A549 (cell line): ENCODE results near the gene FRRS1L. TPM values are rescaled to one million over a fixed set of nuclear protein-coding genes. Genes with fewer than 3 reads are reported as not detected.

Experiments used
- ATAC-seq, 2 experiments: fragments of 200-7000 bp in 1 of 2; fragments of >200 bp in 1 of 2; cut with Nextera tagmentation in 1 of 2; cut with Tn5 transposase in 1 of 2; 3 replicates each; pipeline versions ENCODE4 v1.8.0 to v1.9.1; 2018 to 2020; ENCODE audit warnings: mild to moderate bottlenecking in 1 of 2, moderate library complexity in 1 of 2
- CTCF ChIA-PET: fragments of 300-600 bp; sonication (Branson Sonifier 250); formaldehyde crosslinking; extraction: SDS; loops from one replicate; lab custom pipeline; 2021; ENCODE audit warnings: antibody characterized with exemption, inconsistent platforms; lab: Yijun Ruan, JAX
- POLR2A ChIA-PET: fragments of 350-600 bp; formaldehyde crosslinking; extraction: SDS; loops from one replicate; lab custom pipeline; 2021; ENCODE audit warnings: antibody characterized with exemption, inconsistent platforms; lab: Yijun Ruan, JAX
- DNase-seq, 2 experiments: peaks; one replicate each; pipeline versions ENCODE4 v3.0.0 to v3.0.0-alpha.2; 2011 to 2016; ENCODE audit warnings: low read depth in 1 of 2, low spot score in 1 of 2
- FAIRE-seq: peaks from 2 replicates; lab custom pipeline; 2011; peaks lifted over from hg19 to GRCh38; lab: Jason Lieb, UNC
- H3K27ac ChIP-seq, 2 experiments: fragments of >200 bp; sonication (Bioruptor Twin); formaldehyde crosslinking; 3 replicates each; pipeline ENCODE4 v1.5.1; 2016 to 2017
- H3K4me1 ChIP-seq: fragments of >200 bp; sonication (Bioruptor Twin); formaldehyde crosslinking; 3 replicates; pipeline ENCODE4 v1.6.1; 2016
- H3K4me2 ChIP-seq: fragments of >200 bp; sonication (Bioruptor Twin); formaldehyde crosslinking; 3 replicates; pipeline ENCODE4 v1.6.1; 2016
- H3K4me3 ChIP-seq: fragments of >200 bp; sonication (Bioruptor Twin); formaldehyde crosslinking; 3 replicates; pipeline ENCODE4 v1.5.1; 2016
- H3K9me3 ChIP-seq: fragments of >200 bp; sonication (Bioruptor Twin); formaldehyde crosslinking; 3 replicates; pipeline ENCODE4 v1.6.1; 2016
- CHD4 ChIP-seq: fragments of 200-600 bp; sonication (generic); IDR thresholded peaks from 2 replicates; pipeline ENCODE4 v1.6.1; 2016; ENCODE audit warnings: antibody characterized with exemption, mild to moderate bottlenecking, borderline replicate concordance
- FOSL2 ChIP-seq, 2 experiments: fragments of 450-650 bp in 1 of 2; fragments of >200 bp in 1 of 2; sonication (Bioruptor Twin) in 1 of 2; formaldehyde crosslinking; IDR thresholded peaks; 2 replicates each; pipeline versions ENCODE4 v1.5.0 to v1.6.1; 2016 to 2020; ENCODE audit warnings: mild to moderate bottlenecking in 1 of 2, moderate library complexity in 1 of 2
- HDAC2 ChIP-seq: fragments of 200-600 bp; sonication (generic); IDR thresholded peaks from 2 replicates; pipeline ENCODE4 v1.6.1; 2016
- JUN ChIP-seq, 2 experiments: fragments of >200 bp; sonication (Bioruptor Twin); formaldehyde crosslinking; IDR thresholded peaks; 2 replicates in 1 of 2; 3 replicates in 1 of 2; pipeline ENCODE4 v1.6.1; 2016 to 2017
- KDM1A ChIP-seq: fragments of 200-600 bp; sonication (generic); IDR thresholded peaks from 2 replicates; pipeline ENCODE4 v1.6.1; 2016; ENCODE audit warnings: low read depth, mild to moderate bottlenecking
- MYC ChIP-seq: IDR thresholded peaks from 2 replicates; pipeline ENCODE4 v1.6.1; 2012; ENCODE audit warnings: mild to moderate bottlenecking, inconsistent platforms, low read length, improper control_type of control experiment, borderline replicate concordance
- NFE2L2 ChIP-seq: fragments of 150-350 bp; conservative IDR thresholded peaks from 2 replicates; pipeline ENCODE4 v1.6.1; 2014; ENCODE audit warnings: low read length
- PHF8 ChIP-seq: fragments of 200-600 bp; sonication (generic); IDR thresholded peaks from 2 replicates; pipeline ENCODE4 v1.6.1; 2016; ENCODE audit warnings: low read depth, mild to moderate bottlenecking, antibody characterized with exemption, moderate library complexity, borderline replicate concordance
- RAD21 ChIP-seq, 2 experiments: fragments of >200 bp in 1 of 2; sonication (Bioruptor Twin) in 1 of 2; formaldehyde crosslinking in 1 of 2; IDR thresholded peaks in 1 of 2; conservative IDR thresholded peaks in 1 of 2; 2 replicates in 1 of 2; 3 replicates in 1 of 2; pipeline ENCODE4 v1.6.1; 2012 to 2018; ENCODE audit warnings: inconsistent platforms in 1 of 2
- ZNF302 ChIP-seq: fragments of 250-450 bp; sonication (Bioruptor Pico); IDR thresholded peaks from 2 replicates; pipeline ENCODE4 v1.9.0; 2021; ENCODE audit warnings: inconsistent platforms, mild to moderate bottlenecking, moderate library complexity
- WGBS: methylation state at CpG from one replicate; pipeline ENCODE4 v1.1.6; 2017; ENCODE audit errors: missing lambda C conversion rate; 5-methylcytosine and 5-hydroxymethylcytosine counted together
- polyA plus RNA-seq, 4 experiments: library from polyadenylated mRNA; depleted of rRNA in 3 of 4; stranded (reverse); fragments of >200 nt; fragmentation: RNase III in 1 of 4; extraction: RNeasy Plus Mini Kit Qiagen cat#74134 plus additional on column Dnase treatment in 1 of 4; gene quantifications; 2 replicates in 3 of 4; 3 replicates in 1 of 4; pipeline ENCODE4 v1.2.3, GENCODE V29; 2011 to 2017
- TF ChIP-seq, protein P1 (sequence below): fragments of >200 bp; sonication (Bioruptor Twin); formaldehyde crosslinking; IDR thresholded peaks from 2 replicates; pipeline ENCODE4 v1.6.1; 2016
- TF ChIP-seq, protein P2 (sequence below): IDR thresholded peaks from 2 replicates; pipeline ENCODE4 v1.6.1; 2012

Gene FRRS1L
- polyA plus RNA-seq, 2 of the 4 experiments (the other 2 are of a cell fraction): 0.54 to 1.5 TPM

DNA sequence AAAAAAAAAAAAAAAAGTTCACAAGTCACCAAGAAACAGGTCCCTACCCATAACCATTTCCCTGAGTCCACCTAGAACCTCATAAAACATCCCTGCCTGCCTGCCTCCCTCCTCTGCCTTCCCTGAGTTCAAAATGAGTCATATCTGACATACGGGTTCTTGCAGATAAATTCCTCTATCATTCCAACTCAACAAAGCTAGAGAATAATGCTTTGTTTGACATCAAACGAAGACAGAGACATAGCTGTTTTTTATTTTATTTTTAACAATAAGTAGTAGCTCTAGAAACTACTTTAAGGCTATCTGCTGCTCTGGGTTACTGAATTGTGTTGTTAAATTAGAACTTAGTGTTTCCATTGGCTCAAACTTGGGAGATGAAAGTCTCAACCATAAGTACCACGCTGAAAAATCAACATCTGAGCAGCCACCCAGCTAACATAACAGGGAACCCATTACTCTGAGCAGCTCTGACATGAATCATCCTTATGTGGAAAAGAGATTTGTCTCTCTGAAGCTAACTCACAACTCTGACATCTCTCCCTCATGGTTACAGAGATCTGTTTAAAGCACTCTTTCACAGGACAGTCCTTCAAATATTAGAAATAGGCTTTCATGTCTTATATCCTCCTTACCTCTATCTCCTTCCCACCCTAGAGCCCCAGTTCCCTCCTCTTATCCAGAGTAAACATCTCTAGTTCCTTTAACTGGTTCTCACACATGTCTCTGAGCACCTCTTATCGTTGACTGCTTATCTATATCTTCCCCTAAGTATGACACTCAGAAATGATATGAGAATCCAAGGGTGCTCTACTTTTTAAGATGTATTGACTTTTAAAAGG is 59.4 kb downstream of the FRRS1L start:
- no peak for FAIRE-seq

GRCh38 chr9:109101810-109102209 is 65.2 kb downstream of the FRRS1L start:
- POLR2A ChIA-PET: interaction anchor here (1.3 kb wide), 1 partner anchor 18 kb away, joined by 3 read pairs; the partner anchor contains the start of gene TMEM245
- Histone ChIP-seq H3K27ac (peak overlapping the region; percentile 39 to 85), H3K9me3 (0 out of 3 replicates have a peak, but pooled peaks cover 7% of the 10 kb centered on the region), H3K4me3 (no peak overlapping the region)
- peak in 1 of 2 experiments; percentile 45; a peak in 3 of 6 replicates for ATAC-seq
- TF ChIP-seq FOSL2 (IDR thresholded peaks at IDR 0.05) (no peak), FOSL2 (CRISPR knock-in tag; IDR thresholded peaks at IDR 0.05) (peak; percentile 40; the same call in 1 of the 2 replicates), MYC (no peak)
- TF ChIP-seq, all 56 proteins: peak for 1
- H3K4me1 ChIP-seq: peaks cover 68% of the 10 kb centered on the region
- DNase-seq (peak in 1 of 2 experiments; percentile 40), FAIRE-seq (no peak)
- 4% methylated on average over 3 of the region's 3 CpGs for WGBS
- CTCF ChIA-PET: interaction anchor here (1.5 kb wide), 1 partner anchor 14 kb away, joined by 4 read pairs; no protein-coding TSS in a partner anchor
- H3K4me2 ChIP-seq: peak overlapping the region; percentile 72

More for the DNA sequence above, 59.4 kb downstream of the FRRS1L start:
- ChIA-PET CTCF (interaction anchor here (0.7 to 1.0 kb wide), 4 partner anchors 10 to 58 kb away, joined by 3 to 6 read pairs (median 4); no protein-coding TSS in a partner anchor), POLR2A (interaction anchor here (1.3 to 3.4 kb wide), 2 partner anchors 11 to 12 kb away, joined by 4 to 21 read pairs; partner anchors contain the start of gene TMEM245)
- WGBS: 3% methylated on average over 4 of the region's 4 CpGs
- peak; percentile 86 to 89 for ATAC-seq
- peak overlapping the region; percentile 10; the same call in 2 of the 3 replicates for H3K4me3 ChIP-seq
- peak overlapping the region; percentile 91 for H3K4me2 ChIP-seq
- DNase-seq: peak; percentile 70 to 71
- 0 out of 3 replicates have a peak, but pooled peaks cover 7% of the 10 kb centered on the region for H3K9me3 ChIP-seq
- H3K27ac ChIP-seq: peak overlapping the region; percentile 77 to 80
- 0 out of 5 replicates have a peak, but pooled peaks of 1 of the 2 experiments have one; percentile 17 for TF ChIP-seq JUN (IDR thresholded peaks at IDR 0.05)
- TF ChIP-seq FOSL2 (IDR thresholded peaks at IDR 0.05): no peak
- peak; percentile 76 for TF ChIP-seq FOSL2 (CRISPR knock-in tag; IDR thresholded peaks at IDR 0.05)
- TF ChIP-seq KDM1A: no peak
- peaks cover 64% of the 10 kb centered on the region for H3K4me1 ChIP-seq

DNA sequence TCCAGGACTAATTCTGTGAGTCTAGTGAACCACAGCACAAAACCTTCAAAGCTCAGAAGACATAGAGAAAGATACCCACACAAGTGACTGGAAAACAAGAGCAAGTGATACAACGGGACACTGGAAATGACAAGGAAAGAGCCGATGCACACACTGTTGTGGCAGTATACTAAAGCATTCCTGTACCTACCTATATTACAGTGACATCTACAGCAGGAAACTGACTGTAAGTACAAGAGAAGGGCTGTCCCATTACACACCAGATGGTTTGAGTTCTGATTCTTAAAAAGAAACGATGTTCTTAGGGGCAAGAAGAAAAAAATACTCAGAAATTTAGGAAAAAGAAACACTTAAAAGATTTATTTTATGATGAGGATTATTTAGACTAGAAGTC is 65.8 kb downstream of the FRRS1L start:
- Histone ChIP-seq H3K4me1 (peaks cover 68% of the 10 kb centered on the region), H3K4me3 (no peak overlapping the region), H3K9me3 (0 out of 3 replicates have a peak, but pooled peaks cover 7% of the 10 kb centered on the region), H3K4me2 (peak overlapping the region; percentile 72), H3K27ac (peak overlapping the region; percentile 39 to 85)
- TF ChIP-seq, protein P1, sequence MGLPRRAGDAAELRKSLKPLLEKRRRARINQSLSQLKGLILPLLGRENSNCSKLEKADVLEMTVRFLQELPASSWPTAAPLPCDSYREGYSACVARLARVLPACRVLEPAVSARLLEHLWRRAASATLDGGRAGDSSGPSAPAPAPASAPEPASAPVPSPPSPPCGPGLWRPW: no peak
- no peak for TF ChIP-seq RAD21 (conservative IDR thresholded peaks at IDR 0.05 in 1 of 2, IDR thresholded peaks at IDR 0.05 in 1 of 2)
- TF ChIP-seq PHF8: no peak
- TF ChIP-seq FOSL2 (IDR thresholded peaks at IDR 0.05): no peak
- TF ChIP-seq FOSL2 (CRISPR knock-in tag; IDR thresholded peaks at IDR 0.05): no peak
- TF ChIP-seq, protein P2, sequence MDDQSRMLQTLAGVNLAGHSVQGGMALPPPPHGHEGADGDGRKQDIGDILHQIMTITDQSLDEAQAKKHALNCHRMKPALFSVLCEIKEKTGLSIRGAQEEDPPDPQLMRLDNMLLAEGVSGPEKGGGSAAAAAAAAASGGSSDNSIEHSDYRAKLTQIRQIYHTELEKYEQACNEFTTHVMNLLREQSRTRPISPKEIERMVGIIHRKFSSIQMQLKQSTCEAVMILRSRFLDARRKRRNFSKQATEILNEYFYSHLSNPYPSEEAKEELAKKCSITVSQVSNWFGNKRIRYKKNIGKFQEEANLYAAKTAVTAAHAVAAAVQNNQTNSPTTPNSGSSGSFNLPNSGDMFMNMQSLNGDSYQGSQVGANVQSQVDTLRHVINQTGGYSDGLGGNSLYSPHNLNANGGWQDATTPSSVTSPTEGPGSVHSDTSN: no peak
- no peak for TF ChIP-seq ZNF302 (CRISPR knock-in tag)
- no peak for TF ChIP-seq CHD4
- no peak for TF ChIP-seq NFE2L2
- no peak for TF ChIP-seq HDAC2
- WGBS: 49% methylated on average over 3 of the region's 3 CpGs
- ChIA-PET POLR2A (interaction anchor here (1.3 kb wide), 1 partner anchor 18 kb away, joined by 3 read pairs; the partner anchor contains the start of gene TMEM245), CTCF (interaction anchor here (1.0 to 1.5 kb wide), 4 partner anchors 14 to 340 kb away, joined by 3 to 4 read pairs (median 3); partner anchors contain the start of gene TMEM245)
- ATAC-seq (peak in 1 of 2 experiments; percentile 18; a peak in 1 of 6 replicates), DNase-seq (no peak), FAIRE-seq (no peak)
